Left renal cortex interstitium (tissue), 4 donors: Measurements from ENCODE around the gene MYBBP1A. TPM values are rescaled to one million over a fixed set of nuclear protein-coding genes. Genes with fewer than 3 reads are reported as not detected.

Experiments used
- DNase-seq, 4 donors: peaks; one replicate each; pipeline ENCODE4 v3.0.0-alpha.2; 2013; ENCODE audit warnings: low read depth in 4 of 4, low spot score in 2 of 4, missing footprints in 1 of 4
- polyA plus RNA-seq, 4 donors: library from polyadenylated mRNA; unstranded; fragments of 120-200 nt; gene quantifications; one replicate each; pipeline ENCODE4 v1.2.1, GENCODE V29; 2013; ENCODE audit not compliant: insufficient read length in 4 of 4

Gene MYBBP1A
- polyA plus RNA-seq, 4 donors: 30.5 to 52.9 (median 40.6) TPM

DNA sequence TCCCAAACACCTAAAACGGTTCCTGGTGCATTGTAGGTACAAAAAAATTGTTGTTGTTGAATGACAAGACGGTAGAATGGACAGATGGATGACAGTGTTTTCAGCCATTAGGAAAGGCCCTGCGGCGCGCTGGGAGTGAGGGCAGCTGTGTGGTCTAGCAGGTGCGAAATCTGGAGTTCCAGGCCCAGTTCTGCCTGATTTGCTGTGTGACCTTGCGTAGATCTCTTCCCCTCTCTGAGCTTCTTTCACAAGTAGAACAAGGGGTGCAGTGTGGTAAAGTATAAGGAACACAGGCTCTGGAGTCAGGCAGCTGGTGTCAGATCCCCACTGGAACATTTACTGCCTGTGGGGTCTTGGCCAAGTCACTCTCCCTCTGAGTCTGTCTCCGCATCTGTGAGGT is 31.2 kb downstream of the MYBBP1A start:
- DNase-seq: no peak

DNA sequence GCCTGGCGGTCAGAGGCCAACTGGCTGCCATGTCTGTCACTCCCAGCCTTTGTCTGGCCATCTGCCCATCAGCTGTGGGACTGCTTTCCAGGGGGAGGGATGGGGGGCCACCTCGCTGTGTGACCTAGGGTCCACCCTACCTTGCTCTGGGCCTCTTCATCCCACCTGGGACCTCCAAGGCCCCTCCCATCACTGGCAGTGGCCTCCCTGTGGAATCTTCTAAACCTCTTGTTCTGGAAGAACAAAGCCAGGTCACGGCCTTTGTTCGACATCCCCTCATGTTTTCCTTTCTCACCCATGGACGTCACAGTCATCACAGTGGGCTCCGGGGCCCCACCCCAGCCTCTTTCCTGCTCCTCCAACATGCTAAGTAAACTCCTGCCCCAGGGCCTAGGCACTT is 32.5 kb downstream of the MYBBP1A start:
- DNase-seq: no peak

DNA sequence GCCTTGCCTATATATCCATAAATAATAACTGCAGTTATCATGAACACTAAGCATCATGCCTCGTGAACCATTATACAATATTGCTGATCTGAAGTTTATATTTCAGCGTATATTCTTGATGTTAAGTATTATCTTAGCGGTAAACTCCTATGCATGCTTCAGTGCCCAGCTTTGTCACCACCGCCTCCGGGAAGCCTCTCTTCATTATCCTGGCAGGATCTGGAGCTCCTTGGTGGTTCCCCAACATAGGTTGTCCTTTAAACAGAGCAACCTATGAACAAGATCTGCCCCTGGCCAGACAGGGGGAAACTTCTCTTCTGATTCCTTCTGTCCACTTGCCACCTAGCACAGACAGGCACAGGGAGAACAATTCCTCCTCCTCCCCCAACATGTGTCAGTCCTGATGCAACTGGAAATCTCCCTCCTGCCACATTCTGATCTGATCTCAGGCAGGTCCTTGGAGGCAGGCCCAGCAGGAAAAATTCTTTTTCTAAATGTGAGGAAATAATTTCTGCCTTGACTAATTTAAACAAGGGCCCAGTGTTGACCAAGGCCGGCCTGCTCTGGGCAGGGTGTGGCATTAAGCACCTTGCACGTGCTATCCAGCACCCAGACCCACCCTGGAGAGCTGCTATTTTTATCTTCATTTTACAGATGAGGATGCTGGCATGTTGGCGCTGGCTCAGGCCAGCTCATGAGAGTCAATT is 34.1 kb downstream of the MYBBP1A start:
- no peak for DNase-seq

DNA sequence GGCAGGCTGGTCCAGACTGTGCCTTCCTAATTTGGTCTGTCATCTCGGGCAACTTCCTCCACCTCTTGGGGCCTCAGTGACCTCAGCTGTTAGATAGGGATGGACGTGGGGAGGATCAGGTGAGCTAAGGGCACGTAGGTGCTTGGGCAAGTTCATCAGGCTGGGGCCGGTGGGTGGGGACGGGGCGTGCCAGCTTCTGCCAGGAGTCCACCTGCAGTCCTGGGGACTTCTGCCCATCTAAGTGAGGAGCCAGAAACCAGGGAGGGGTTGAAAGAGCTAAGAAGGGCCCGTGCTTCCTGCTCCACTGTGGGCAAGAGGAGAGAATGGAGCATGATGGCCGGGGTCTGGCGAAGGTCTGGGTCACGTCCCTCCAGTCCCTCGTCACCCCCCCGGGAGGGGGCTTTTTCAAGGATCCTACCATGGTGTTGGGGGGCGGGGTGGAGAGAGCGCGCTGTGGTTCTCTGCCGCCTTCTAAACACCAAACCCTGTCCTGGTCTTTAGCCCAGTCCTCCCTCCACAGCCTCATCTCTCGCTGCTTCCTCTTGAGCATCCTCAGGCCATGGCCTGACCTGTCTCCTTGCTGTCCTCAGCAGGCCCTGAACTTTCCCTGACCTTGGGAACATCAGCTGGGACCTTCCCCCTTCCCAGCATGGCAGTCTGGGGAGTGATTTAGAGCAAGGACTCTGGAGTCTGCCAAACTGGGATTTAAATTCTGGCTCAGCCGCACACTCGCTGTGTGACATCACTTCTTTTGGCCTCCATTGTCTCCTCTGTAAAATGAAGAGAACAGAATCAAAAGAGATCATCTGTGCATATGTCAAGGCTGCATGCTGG is 34.9 kb downstream of the MYBBP1A start:
- no peak for DNase-seq

DNA sequence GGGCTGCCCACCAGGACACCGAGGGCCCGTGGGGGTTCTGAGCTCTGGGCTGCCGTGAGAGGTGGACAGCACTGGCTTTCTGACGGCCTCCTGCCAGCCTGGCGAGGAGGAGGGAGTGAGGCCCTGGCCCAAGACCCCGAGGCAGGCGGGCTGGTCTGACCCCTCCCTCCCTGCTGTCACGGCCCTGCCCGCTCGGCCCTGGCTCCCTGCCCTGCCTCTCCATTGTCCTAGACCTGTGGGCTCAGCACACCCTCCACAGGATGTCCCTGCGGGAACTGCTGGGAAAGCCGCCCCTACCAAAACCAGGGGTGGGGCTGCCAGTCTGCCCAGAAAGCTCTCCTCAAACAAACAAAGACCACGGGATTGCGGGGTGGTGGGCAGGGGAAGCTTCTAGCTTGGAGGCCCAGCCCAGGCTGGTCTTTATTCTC is 35.8 kb downstream of the MYBBP1A start:
- DNase-seq: no peak

DNA sequence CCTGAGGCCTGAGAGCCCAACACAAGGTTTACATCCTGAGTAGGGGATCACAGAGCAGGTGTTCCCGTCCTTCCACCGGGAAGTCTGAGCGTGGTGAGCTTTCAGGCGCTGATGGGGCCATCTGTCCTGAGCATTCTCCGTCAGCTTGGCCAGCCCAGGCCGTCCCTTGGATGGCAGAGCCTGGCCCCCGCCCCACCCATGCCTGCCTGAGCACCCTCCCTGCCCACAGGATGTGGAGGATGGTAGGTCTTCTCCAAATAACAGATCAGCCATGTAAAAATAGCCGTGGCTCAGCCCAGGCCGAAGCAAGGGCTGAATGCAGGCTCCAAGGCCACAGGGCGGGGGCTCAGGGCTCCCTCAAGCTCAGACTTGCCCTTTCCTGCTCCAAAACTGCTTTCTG is 36.3 kb downstream of the MYBBP1A start:
- no peak for DNase-seq

DNA sequence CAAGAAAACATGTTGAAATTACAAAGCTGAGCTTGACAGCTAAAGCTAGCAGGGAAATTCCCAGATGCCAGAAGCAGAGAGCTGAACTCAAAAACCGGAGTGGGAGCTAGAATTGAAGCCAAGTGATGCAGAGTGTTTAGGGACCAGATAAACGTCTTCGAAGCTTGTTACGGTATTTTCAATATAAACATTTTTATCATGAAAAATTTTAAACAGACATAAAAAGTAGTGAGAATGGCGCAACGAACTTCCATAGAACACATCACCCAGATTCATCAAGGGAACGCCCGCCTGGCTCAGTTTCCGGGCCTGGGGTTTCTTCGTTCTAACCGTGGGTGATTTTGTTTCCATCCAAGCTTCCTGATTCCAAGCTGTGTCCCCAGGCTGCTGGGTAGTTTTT is 38.4 kb downstream of the MYBBP1A start:
- no peak for DNase-seq

DNA sequence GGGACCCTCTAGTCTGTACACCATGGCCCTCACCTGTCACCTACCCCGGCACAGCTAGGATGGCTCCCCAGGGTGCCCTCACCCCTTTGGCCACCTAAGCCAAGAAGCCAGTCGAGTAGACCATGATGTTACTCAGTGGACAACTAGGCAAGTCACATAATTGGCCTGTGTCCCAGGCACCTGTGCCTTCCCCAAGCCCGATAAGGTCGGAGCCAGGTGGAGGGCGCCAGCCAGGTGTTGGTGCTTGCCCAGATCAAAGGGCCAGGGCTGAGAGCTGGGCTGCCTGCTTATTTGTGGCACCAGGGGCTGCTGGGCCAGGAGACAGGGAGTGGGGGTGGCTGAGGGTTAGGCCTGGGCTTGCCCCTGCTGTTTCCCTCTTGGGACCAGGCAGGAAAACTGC is 39.7 kb downstream of the MYBBP1A start:
- no peak for DNase-seq

DNA sequence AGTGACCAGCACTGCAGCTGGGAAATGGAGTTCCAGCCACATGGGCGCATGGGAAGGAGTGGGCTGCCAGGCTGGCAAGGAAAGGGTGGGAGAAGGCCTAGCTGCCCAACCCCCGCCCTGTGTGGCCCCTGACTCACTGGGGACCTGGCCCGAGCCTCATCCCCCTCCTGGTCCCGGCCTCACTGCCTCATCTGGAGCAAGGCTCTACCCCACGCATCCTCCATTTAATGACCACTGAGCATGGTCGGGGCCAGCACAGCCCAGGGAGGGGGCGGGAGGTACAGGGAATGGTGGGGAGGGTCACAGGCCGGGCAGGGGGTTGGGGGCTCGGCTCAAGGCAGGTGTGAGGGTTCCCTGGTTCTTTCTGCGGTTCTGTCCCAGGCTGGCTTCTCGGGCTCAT is 40.4 kb downstream of the MYBBP1A start:
- no peak for DNase-seq

DNA sequence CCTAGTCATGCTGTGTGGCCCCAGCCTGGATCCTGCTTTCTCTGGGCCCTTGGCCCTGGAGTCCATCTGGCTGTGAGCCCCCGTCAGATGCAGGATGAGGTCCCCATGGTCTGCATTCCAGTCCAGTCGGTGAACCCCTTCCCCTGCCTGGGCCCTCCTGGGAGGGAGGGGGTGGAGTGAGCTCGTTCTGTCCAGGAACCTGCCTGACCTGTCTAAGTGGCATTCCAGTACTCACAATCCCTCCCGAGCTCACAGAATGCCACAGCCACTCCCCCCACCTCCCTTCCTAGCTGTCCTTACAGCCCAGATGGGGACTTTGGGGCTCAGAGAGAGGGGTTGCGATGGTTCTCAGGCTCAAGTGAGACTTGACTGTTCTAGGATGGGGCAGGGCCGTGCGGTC is 41.0 kb downstream of the MYBBP1A start:
- DNase-seq: no peak

DNA sequence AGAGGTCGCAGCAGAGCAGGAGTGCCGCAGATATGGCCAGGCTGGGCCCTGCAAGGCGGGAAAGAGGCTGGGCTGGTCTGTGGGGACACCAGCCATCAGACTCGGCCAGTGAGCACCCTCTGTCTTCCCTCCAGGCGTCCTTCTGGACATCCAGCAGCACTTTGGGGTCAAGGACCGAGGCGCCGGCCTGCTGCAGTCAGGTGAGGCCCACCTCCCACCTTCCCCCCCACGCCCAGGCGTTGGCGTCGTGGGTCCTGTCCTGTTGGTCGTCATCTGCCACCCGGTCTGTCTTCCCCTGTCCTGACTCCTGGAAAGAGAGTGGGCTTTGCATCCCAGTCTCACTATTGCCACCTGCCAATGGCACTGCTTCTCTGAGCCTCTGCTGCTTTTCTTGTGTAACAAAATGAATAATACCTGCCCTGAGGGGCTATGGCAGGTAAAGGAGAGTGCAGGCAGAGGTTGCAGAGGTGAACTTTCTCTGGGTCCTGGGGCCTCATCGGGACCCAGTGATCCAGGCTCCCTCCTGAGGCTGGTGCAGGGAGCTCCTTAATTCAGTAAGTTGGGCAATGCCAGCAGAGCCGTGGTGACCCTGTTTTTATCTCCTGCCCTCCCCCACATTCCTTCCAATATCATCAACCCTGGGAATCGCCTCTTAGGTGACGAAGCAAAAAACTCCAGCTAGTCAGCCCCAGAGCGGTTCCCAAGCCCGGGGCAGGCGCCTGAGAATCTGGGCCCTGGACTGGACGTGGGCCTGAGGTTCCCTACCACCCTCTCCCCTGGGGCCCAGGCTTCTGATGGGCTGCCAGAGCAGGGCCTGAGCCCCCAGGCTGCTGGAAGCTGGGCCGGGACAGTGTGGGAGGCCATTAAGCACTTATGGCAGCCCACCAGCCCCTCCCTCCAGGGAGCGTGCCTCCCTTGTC is 41.8 kb downstream of the MYBBP1A start:
- DNase-seq: no peak

DNA sequence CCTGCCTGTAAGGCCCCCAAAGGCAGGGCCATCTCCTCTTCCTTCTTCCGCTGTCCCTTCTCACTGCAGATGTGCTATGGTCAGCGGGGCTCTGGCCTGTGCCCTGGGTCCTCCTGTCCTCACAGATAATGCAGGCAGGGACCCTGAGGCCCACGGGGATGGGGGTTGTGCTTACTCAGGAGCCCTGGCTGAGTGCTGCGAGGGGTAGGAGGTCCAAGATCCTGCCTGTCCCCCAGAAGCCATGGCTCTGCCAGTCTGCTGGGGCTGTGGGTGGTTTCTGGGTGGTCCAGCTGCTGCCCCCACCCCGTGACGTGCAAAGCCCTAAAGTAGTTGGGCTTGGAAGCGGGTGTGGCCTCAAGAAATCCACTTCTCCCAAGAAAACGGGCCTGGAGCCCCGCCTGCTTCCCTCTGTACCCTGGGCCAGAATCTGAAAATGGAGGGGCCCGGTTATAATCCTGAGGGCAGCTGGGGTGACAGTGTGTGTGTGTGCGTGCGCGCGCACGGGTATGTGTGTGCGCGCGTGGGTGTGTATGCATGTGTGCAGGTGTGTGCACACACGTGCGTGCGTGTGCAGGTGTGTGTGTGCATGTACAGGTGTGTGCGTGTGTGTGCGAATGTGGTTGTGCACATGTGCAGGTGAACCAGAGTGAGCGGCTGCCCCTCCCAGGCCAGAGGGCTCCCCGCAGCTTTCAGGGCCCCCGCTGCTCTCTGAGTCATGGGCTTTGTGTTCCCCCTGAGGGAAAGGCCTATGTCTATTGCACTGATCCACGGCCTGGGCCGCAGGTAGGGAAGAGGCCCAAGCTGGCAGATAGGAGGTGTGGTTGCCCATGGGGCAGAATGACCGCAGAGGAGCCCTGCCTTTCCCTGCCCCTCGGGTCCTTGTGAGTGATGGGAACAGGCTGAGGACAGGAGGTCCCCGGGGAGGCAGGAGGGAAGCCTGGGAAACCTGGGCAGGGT is 42.8 kb downstream of the MYBBP1A start:
- DNase-seq: no peak

DNA sequence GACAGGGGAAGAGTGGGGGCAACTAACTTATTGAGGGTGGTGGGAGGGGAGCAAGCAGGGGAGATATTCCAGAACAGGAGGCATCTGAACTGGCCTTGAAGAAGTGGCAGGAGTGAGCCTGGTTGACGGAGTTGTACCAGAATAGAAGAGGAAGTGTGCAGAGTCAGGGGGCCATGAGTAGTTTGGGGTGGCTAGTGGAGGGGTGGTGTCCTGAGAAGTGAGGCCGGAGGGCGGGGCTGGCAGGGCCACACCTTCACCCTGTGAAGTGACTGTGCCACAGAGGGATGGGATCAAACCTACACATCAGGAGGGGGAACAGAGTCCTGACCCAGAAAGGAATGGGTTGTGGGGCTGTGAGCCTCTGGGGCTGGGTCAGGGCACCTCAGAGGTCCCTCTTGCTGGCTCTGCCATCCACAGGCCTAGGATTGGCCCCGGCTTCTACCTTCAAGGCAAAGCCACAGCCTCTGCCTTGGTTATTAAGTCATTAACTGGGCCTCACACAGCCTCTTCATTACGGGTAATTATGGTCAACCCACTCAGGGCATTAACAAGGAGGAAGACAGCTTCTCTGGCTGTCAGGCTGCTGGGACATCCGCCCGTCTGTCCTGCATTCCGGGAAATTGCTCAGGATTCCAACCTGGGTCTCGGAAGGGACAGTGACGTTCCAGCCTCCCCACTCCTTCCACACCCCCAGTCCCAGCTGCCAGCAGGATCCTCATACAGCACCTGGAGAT is 43.8 kb downstream of the MYBBP1A start:
- no peak for DNase-seq

DNA sequence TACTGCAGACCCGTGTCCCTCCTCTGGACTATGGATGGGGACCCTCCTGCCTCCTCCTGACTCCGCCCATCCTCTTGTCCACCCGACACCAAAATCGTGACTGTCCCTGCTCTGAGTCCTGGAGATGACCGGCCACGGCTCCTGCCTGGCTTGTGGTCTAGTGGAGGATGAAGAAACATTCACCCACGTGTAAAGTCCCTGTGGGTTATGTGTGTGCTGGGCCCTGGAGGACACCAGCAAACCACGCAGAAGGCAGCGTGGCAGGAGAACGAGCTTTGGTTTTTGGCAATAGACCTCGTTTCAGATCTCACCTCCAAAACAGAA is 44.6 kb downstream of the MYBBP1A start:
- no peak for DNase-seq

DNA sequence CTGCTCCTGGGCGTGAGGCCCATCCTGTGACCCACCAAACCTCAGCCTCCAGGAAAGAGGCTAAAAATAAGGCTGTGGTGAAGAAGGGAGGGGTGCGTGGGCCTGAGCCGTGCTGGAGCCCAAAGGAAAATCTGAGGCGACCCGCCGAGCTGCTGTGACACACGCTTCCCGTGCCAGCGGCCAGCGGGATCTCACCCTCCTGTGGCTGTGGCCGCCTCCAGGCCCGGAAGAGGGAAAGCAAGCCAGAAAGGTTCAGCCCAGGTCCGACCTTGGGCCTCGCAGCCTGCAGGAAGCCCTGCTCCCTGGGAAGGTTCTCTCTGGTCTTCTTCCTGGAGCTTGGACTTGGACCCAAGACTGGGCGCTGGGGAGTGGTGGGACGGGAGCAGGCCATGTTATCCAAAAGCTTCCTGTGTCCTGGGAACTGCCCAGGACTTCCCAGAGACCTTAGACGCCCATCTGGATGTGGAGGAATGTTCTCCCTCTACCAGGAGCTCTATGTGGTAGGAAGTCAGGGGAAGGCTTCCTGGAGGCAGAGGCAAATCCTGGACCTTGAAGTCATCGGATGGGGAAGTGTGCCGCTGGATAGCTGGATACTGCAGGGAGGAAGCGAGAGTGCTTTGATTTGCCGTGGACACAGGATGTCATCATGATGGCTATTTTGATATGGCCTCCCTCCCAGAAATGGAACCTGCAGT is 45.1 kb downstream of the MYBBP1A start:
- DNase-seq: no peak

DNA sequence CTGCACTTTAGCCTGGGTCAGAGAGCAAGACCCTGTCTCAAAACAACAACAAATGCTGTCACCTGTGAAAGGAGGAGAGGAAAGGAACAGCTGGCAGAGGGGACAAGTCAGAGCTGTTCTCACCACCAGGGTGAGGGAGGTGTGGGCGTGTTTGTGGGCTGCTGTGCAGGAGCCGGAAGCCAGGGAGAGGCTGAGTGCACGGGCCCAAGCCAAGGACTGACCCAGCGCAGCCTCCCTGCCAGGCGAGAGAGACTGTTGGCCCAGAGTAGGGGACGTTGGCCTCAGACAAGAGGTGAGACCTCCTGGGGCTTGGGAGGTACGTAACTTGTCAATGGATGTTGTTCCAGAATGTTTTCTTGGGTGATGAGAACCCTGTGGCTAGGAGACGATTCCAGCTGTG is 45.8 kb downstream of the MYBBP1A start:
- DNase-seq: no peak

DNA sequence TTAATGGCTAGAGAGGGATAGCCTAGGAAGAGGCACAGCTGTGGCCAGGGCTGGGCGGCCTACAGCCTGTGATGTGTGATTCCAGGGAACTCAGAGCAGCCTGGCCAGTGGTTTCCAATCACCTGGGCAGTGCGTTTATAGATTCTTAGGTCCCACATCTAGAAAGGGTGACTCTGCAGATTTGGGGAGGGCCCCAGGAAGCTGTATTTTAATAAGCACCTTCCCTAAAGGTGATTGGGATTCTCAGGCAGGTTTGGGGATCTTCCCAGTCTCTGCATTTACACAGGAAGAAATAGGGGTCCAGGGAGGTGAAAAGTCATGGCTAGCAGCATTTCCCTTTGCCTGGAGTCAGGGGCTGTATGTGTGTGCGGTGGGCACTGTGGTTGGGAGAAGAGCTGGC is 47.0 kb downstream of the MYBBP1A start:
- no peak for DNase-seq

DNA sequence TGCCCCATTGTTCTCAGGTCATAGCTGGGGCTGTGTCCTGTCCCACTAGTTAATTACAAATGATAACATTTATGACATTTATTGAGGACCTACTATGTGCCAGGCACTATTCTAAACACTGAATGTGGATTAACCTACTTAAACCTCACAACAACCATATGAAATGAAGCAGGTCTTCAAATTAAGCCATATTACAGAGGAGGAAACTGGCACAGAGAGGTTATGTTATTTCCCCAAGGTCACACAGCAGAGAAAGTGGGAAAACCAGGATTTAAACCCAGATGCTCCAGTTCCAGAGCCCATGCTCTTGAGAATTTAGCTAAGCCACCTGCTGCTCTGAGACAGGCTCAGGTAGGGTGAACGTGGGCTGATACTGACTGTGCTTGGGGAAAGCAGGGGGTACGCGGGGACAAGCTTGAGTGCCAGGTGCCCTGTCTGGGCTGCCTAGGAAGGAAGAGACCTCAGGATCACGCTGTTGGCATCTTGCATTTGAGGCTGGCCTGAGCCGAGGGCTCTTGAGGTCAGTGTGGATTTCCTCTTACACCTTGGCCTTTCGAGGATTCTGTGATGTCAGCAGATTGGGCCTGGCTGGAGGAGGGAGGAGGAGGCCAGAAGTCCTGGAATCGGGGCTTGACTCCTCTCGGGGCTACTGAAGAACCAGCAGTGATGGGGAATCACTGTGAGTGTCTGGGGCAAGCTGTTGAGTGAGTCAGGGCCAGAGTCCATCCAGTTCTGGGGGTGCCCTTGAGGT is 47.6 kb downstream of the MYBBP1A start:
- no peak for DNase-seq
